Measurements from ENCODE around the gene TRPM8. TPM values are rescaled to one million over a fixed set of nuclear protein-coding genes. Genes with fewer than 3 reads are reported as not detected.

The TRPM8 gene
- polyA plus RNA-seq, 4 donors = 0.18 TPM; not detected in 3

- Histone ChIP-seq H3K9me3 (ENCODE audit: control insufficient read depth in 2 of 2, insufficient read depth in 1 of 2, low read depth in 1 of 2, low read length in 1 of 2) (no peaks in the 10 kb centered on the region), H3K36me3 (ENCODE audit: control insufficient read depth in 3 of 3, insufficient read depth in 2 of 3, low read depth in 1 of 3, low read length in 3 of 3) (no peaks in the 10 kb centered on the region), H3K27ac (ENCODE audit: low read depth in 1 of 3, low read length in 2 of 3) (no peak overlapping the region), H3K4me1 (ENCODE audit: control insufficient read depth in 3 of 3, insufficient read depth in 2 of 3, low read depth in 1 of 3, low read length in 2 of 3) (no peaks in the 10 kb centered on the region), H3K4me3 (ENCODE audit: low read depth in 1 of 3, low read length in 3 of 3) (no peak overlapping the region), H3K27me3 (ENCODE audit: control insufficient read depth in 3 of 3, insufficient read depth in 3 of 3, low read length in 3 of 3) (peaks cover 0 to 2% (median 2%) of the 10 kb centered on the region in 3 donors)
- no peak for FAIRE-seq
- peak in 1 of 2 donors; percentile 19 for DNase-seq
- 29 to 70% (median 46%) methylated on average over 4 of the region's 4 CpGs for WGBS, 3 donors
Observed at GRCh38 chr2:233901884-233902283, 15.3 kb upstream of the TRPM8 start.

- Histone ChIP-seq H3K4me3 (ENCODE audit: low read depth in 1 of 3, low read length in 3 of 3) (no peak overlapping the region), H3K27ac (ENCODE audit: low read depth in 1 of 3, low read length in 2 of 3) (no peak overlapping the region), H3K27me3 (ENCODE audit: control insufficient read depth in 3 of 3, insufficient read depth in 3 of 3, low read length in 3 of 3) (no peaks in the 10 kb centered on the region), H3K36me3 (ENCODE audit: control insufficient read depth in 3 of 3, insufficient read depth in 2 of 3, low read depth in 1 of 3, low read length in 3 of 3) (no peaks in the 10 kb centered on the region), H3K4me1 (ENCODE audit: control insufficient read depth in 3 of 3, insufficient read depth in 2 of 3, low read depth in 1 of 3, low read length in 2 of 3) (no peaks in the 10 kb centered on the region), H3K9me3 (ENCODE audit: control insufficient read depth in 2 of 2, insufficient read depth in 1 of 2, low read depth in 1 of 2, low read length in 1 of 2) (no peaks in the 10 kb centered on the region)
- no peak for FAIRE-seq
- 11 to 72% (median 33%) methylated on average over 4 of the region's 4 CpGs for WGBS, 3 donors
- DNase-seq = peak in 1 of 2 donors; percentile 59
Observed at GRCh38 chr2:233905945-233906344, 11.2 kb upstream of the TRPM8 start.

GRCh38 chr2:233907627-233908026 lies 9.5 kb upstream of the TRPM8 start:
- 82 to 90% (median 89%) methylated on average over 3 of the region's 3 CpGs for WGBS, 3 donors
- Histone ChIP-seq H3K36me3 (ENCODE audit: control insufficient read depth in 3 of 3, insufficient read depth in 2 of 3, low read depth in 1 of 3, low read length in 3 of 3) (no peaks in the 10 kb centered on the region), H3K4me1 (ENCODE audit: control insufficient read depth in 3 of 3, insufficient read depth in 2 of 3, low read depth in 1 of 3, low read length in 2 of 3) (no peaks in the 10 kb centered on the region), H3K27me3 (ENCODE audit: control insufficient read depth in 3 of 3, insufficient read depth in 3 of 3, low read length in 3 of 3) (no peaks in the 10 kb centered on the region), H3K9me3 (ENCODE audit: control insufficient read depth in 2 of 2, insufficient read depth in 1 of 2, low read depth in 1 of 2, low read length in 1 of 2) (no peaks in the 10 kb centered on the region), H3K27ac (ENCODE audit: low read depth in 1 of 3, low read length in 2 of 3) (no peak overlapping the region), H3K4me3 (ENCODE audit: low read depth in 1 of 3, low read length in 3 of 3) (no peak overlapping the region)
- FAIRE-seq = no peak
- no peak for DNase-seq

- peaks cover 0 to 6% (median 0%) of the 10 kb centered on the region in 3 donors for H3K27me3 ChIP-seq (ENCODE audit: control insufficient read depth in 3 of 3, insufficient read depth in 3 of 3, low read length in 3 of 3)
- no peaks in the 10 kb centered on the region for H3K36me3 ChIP-seq (ENCODE audit: control insufficient read depth in 3 of 3, insufficient read depth in 2 of 3, low read depth in 1 of 3, low read length in 3 of 3)
- 10 to 14% (median 11%) methylated on average over 9 of the region's 9 CpGs for WGBS, 3 donors
- no peaks in the 10 kb centered on the region for H3K4me1 ChIP-seq (ENCODE audit: control insufficient read depth in 3 of 3, insufficient read depth in 2 of 3, low read depth in 1 of 3, low read length in 2 of 3)
- H3K4me3 ChIP-seq (ENCODE audit: low read depth in 1 of 3, low read length in 3 of 3) = no peak overlapping the region
- H3K27ac ChIP-seq (ENCODE audit: low read depth in 1 of 3, low read length in 2 of 3) = peak overlapping the region in 1 of 3 donors; percentile 21
- H3K9me3 ChIP-seq (ENCODE audit: control insufficient read depth in 2 of 2, insufficient read depth in 1 of 2, low read depth in 1 of 2, low read length in 1 of 2) = no peaks in the 10 kb centered on the region
- FAIRE-seq (no peak), DNase-seq (peak; percentile 26 to 85)
Observed at GRCh38 chr2:233912691-233913423, 4.3 kb upstream of the TRPM8 start.

- FAIRE-seq = no peak
- DNase-seq = peak; percentile 22 to 49
- Histone ChIP-seq H3K27ac (ENCODE audit: low read depth in 1 of 3, low read length in 2 of 3) (no peak overlapping the region), H3K36me3 (ENCODE audit: control insufficient read depth in 3 of 3, insufficient read depth in 2 of 3, low read depth in 1 of 3, low read length in 3 of 3) (no peaks in the 10 kb centered on the region), H3K9me3 (ENCODE audit: control insufficient read depth in 2 of 2, insufficient read depth in 1 of 2, low read depth in 1 of 2, low read length in 1 of 2) (no peaks in the 10 kb centered on the region), H3K4me1 (ENCODE audit: control insufficient read depth in 3 of 3, insufficient read depth in 2 of 3, low read depth in 1 of 3, low read length in 2 of 3) (no peaks in the 10 kb centered on the region), H3K4me3 (ENCODE audit: low read depth in 1 of 3, low read length in 3 of 3) (no peak overlapping the region), H3K27me3 (ENCODE audit: control insufficient read depth in 3 of 3, insufficient read depth in 3 of 3, low read length in 3 of 3) (peaks cover 0 to 6% (median 0%) of the 10 kb centered on the region in 3 donors)
- 5 to 14% (median 7%) methylated on average over 2 of the region's 2 CpGs for WGBS, 3 donors
Observed at GRCh38 chr2:233915128-233915527, 2.0 kb upstream of the TRPM8 start.

GRCh38 chr2:233919319-233919718 lies 2.1 kb downstream of the TRPM8 start:
- Histone ChIP-seq H3K36me3 (ENCODE audit: control insufficient read depth in 3 of 3, insufficient read depth in 2 of 3, low read depth in 1 of 3, low read length in 3 of 3) (no peaks in the 10 kb centered on the region), H3K27me3 (ENCODE audit: control insufficient read depth in 3 of 3, insufficient read depth in 3 of 3, low read length in 3 of 3) (peaks cover 0 to 12% (median 0%) of the 10 kb centered on the region in 3 donors), H3K27ac (ENCODE audit: low read depth in 1 of 3, low read length in 2 of 3) (no peak overlapping the region), H3K9me3 (ENCODE audit: control insufficient read depth in 2 of 2, insufficient read depth in 1 of 2, low read depth in 1 of 2, low read length in 1 of 2) (no peaks in the 10 kb centered on the region), H3K4me1 (ENCODE audit: control insufficient read depth in 3 of 3, insufficient read depth in 2 of 3, low read depth in 1 of 3, low read length in 2 of 3) (no peaks in the 10 kb centered on the region), H3K4me3 (ENCODE audit: low read depth in 1 of 3, low read length in 3 of 3) (no peak overlapping the region)
- WGBS, 3 donors = 76 to 86% (median 83%) methylated on average over 1 of the region's 1 CpG
- FAIRE-seq (no peak), DNase-seq (no peak)

- no peak overlapping the region for H3K27ac ChIP-seq (ENCODE audit: low read depth in 1 of 3, low read length in 2 of 3)
- FAIRE-seq (no peak), DNase-seq (no peak)
- 76 to 79% (median 78%) methylated on average over 3 of the region's 3 CpGs for WGBS, 3 donors
- no peak overlapping the region for H3K4me3 ChIP-seq (ENCODE audit: low read depth in 1 of 3, low read length in 3 of 3)
- H3K4me1 ChIP-seq (ENCODE audit: control insufficient read depth in 3 of 3, insufficient read depth in 2 of 3, low read depth in 1 of 3, low read length in 2 of 3) = no peaks in the 10 kb centered on the region
- no peaks in the 10 kb centered on the region for H3K9me3 ChIP-seq (ENCODE audit: control insufficient read depth in 2 of 2, insufficient read depth in 1 of 2, low read depth in 1 of 2, low read length in 1 of 2)
- H3K27me3 ChIP-seq (ENCODE audit: control insufficient read depth in 3 of 3, insufficient read depth in 3 of 3, low read length in 3 of 3) = peaks cover 0 to 12% (median 0%) of the 10 kb centered on the region in 3 donors
- H3K36me3 ChIP-seq (ENCODE audit: control insufficient read depth in 3 of 3, insufficient read depth in 2 of 3, low read depth in 1 of 3, low read length in 3 of 3) = no peaks in the 10 kb centered on the region
Observed at GRCh38 chr2:233919938-233920337, 2.8 kb downstream of the TRPM8 start.

- WGBS, 3 donors = 22 to 29% (median 23%) methylated on average over 1 of the region's 1 CpG
- FAIRE-seq = no peak
- H3K9me3 ChIP-seq (ENCODE audit: control insufficient read depth in 2 of 2, insufficient read depth in 1 of 2, low read depth in 1 of 2, low read length in 1 of 2) = no peaks in the 10 kb centered on the region
Observed at GRCh38 chr2:233922471-233922870, 5.3 kb downstream of the TRPM8 start.

GRCh38 chr2:233925402-233925801 lies 8.2 kb downstream of the TRPM8 start:
- DNase-seq (no peak), FAIRE-seq (no peak)
- Histone ChIP-seq H3K27me3 (ENCODE audit: control insufficient read depth in 3 of 3, insufficient read depth in 3 of 3, low read length in 3 of 3) (peaks cover 0 to 8% (median 0%) of the 10 kb centered on the region in 3 donors), H3K27ac (ENCODE audit: low read depth in 1 of 3, low read length in 2 of 3) (no peak overlapping the region), H3K36me3 (ENCODE audit: control insufficient read depth in 3 of 3, insufficient read depth in 2 of 3, low read depth in 1 of 3, low read length in 3 of 3) (no peaks in the 10 kb centered on the region), H3K4me3 (ENCODE audit: low read depth in 1 of 3, low read length in 3 of 3) (no peak overlapping the region), H3K4me1 (ENCODE audit: control insufficient read depth in 3 of 3, insufficient read depth in 2 of 3, low read depth in 1 of 3, low read length in 2 of 3) (no peaks in the 10 kb centered on the region), H3K9me3 (ENCODE audit: control insufficient read depth in 2 of 2, insufficient read depth in 1 of 2, low read depth in 1 of 2, low read length in 1 of 2) (no peaks in the 10 kb centered on the region)
- 71 to 78% (median 73%) methylated on average over 7 of the region's 7 CpGs for WGBS, 3 donors

More at GRCh38 chr2:233922471-233922870, 5.3 kb downstream of the TRPM8 start:
- Histone ChIP-seq H3K36me3 (ENCODE audit: control insufficient read depth in 3 of 3, insufficient read depth in 2 of 3, low read depth in 1 of 3, low read length in 3 of 3) (no peaks in the 10 kb centered on the region), H3K27me3 (ENCODE audit: control insufficient read depth in 3 of 3, insufficient read depth in 3 of 3, low read length in 3 of 3) (peaks cover 0 to 8% (median 0%) of the 10 kb centered on the region in 3 donors), H3K4me3 (ENCODE audit: low read depth in 1 of 3, low read length in 3 of 3) (no peak overlapping the region), H3K27ac (ENCODE audit: low read depth in 1 of 3, low read length in 2 of 3) (no peak overlapping the region), H3K4me1 (ENCODE audit: control insufficient read depth in 3 of 3, insufficient read depth in 2 of 3, low read depth in 1 of 3, low read length in 2 of 3) (no peaks in the 10 kb centered on the region)
- no peak for DNase-seq
